GM12878 (cell line): ENCODE data around the gene TUBB3.

Experiments
- CREM ChIP-seq: IDR thresholded peaks from 2 replicates; pipeline ENCODE4 v1.6.1; 2014; ENCODE audit warnings: antibody characterized with exemption, low read depth
- EZH2 ChIP-seq: IDR thresholded peaks from 2 replicates; pipeline ENCODE4 v1.6.1; 2012; ENCODE audit warnings: low read depth, mild to moderate bottlenecking, control low read depth, inconsistent platforms, low read length, borderline replicate concordance; ENCODE audit not compliant: control insufficient read depth
- HDGF ChIP-seq: fragments of 450-650 bp; IDR thresholded peaks from 2 replicates; pipeline ENCODE4 v1.6.1; 2016; ENCODE audit warnings: antibody characterized with exemption
- MTA3 ChIP-seq: IDR thresholded peaks from 2 replicates; pipeline ENCODE4 v1.6.1; 2012; ENCODE audit warnings: low read length, inconsistent platforms, borderline replicate concordance
- MYC ChIP-seq: IDR thresholded peaks from 2 replicates; pipeline ENCODE4 v1.6.1; 2011; ENCODE audit warnings: mild to moderate bottlenecking, low read length, moderate library complexity, inconsistent platforms; ENCODE audit not compliant: insufficient read depth, insufficient replicate concordance, insufficient read length, severe bottlenecking
- RCOR1 ChIP-seq: conservative IDR thresholded peaks from 2 replicates; pipeline ENCODE4 v1.6.1; 2012; ENCODE audit warnings: low read depth, low read length, improper control_type of control experiment
- SUPT20H ChIP-seq: IDR thresholded peaks from 2 replicates; pipeline ENCODE4 v1.6.1; 2011; ENCODE audit warnings: low read depth, mild to moderate bottlenecking, low read length, moderate library complexity, borderline replicate concordance; ENCODE audit not compliant: control insufficient read depth
- TAF1 ChIP-seq: IDR thresholded peaks from 2 replicates; pipeline ENCODE4 v1.6.1; 2011; ENCODE audit warnings: mild to moderate bottlenecking, low read depth, low read length, borderline replicate concordance
- TF ChIP-seq, protein P1 (sequence below): fragments of 450-650 bp; IDR thresholded peaks from 2 replicates; pipeline ENCODE4 v1.6.1; 2017; ENCODE audit warnings: mild to moderate bottlenecking, moderate library complexity
- TF ChIP-seq, protein P2 (sequence below): IDR thresholded peaks from 2 replicates; pipeline ENCODE4 v1.6.1; 2012; ENCODE audit warnings: low read length, inconsistent platforms

DNA sequence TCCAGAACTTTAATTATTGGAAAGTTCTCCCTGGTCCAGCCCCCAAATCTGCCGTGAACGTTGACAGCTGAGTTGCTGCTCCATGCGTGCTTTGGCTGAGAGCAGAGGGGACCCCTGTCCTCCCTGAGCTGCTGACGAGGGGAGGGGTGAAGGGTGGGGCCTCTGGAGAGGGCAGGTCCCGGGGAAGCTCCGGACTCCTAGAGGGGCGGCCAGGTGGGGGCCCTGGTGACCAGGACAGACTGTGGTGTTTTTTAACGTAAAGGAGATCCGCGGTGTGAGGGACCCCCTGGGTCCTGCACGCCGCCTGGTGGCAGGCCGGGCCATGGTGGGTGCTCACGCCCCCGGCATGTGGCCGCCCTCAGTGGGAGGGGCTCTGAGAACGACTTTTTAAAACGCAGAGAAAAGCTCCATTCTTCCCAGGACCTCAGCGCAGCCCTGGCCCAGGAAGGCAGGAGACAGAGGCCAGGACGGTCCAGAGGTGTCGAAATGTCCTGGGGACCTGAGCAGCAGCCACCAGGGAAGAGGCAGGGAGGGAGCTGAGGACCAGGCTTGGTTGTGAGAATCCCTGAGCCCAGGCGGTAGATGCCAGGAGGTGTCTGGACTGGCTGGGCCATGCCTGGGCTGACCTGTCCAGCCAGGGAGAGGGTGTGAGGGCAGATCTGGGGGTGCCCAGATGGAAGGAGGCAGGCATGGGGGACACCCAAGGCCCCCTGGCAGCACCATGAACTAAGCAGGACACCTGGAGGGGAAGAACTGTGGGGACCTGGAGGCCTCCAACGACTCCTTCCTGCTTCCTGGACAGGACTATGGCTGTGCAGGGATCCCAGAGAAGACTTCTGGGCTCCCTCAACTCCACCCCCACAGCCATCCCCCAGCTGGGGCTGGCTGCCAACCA is 4.4 kb upstream of the TUBB3 start, which contains the start of gene MC1R:
- no peak for TF ChIP-seq MYC
- TF ChIP-seq CREM, result no peak
- TF ChIP-seq SUPT20H, result no peak
- TF ChIP-seq, protein P1, sequence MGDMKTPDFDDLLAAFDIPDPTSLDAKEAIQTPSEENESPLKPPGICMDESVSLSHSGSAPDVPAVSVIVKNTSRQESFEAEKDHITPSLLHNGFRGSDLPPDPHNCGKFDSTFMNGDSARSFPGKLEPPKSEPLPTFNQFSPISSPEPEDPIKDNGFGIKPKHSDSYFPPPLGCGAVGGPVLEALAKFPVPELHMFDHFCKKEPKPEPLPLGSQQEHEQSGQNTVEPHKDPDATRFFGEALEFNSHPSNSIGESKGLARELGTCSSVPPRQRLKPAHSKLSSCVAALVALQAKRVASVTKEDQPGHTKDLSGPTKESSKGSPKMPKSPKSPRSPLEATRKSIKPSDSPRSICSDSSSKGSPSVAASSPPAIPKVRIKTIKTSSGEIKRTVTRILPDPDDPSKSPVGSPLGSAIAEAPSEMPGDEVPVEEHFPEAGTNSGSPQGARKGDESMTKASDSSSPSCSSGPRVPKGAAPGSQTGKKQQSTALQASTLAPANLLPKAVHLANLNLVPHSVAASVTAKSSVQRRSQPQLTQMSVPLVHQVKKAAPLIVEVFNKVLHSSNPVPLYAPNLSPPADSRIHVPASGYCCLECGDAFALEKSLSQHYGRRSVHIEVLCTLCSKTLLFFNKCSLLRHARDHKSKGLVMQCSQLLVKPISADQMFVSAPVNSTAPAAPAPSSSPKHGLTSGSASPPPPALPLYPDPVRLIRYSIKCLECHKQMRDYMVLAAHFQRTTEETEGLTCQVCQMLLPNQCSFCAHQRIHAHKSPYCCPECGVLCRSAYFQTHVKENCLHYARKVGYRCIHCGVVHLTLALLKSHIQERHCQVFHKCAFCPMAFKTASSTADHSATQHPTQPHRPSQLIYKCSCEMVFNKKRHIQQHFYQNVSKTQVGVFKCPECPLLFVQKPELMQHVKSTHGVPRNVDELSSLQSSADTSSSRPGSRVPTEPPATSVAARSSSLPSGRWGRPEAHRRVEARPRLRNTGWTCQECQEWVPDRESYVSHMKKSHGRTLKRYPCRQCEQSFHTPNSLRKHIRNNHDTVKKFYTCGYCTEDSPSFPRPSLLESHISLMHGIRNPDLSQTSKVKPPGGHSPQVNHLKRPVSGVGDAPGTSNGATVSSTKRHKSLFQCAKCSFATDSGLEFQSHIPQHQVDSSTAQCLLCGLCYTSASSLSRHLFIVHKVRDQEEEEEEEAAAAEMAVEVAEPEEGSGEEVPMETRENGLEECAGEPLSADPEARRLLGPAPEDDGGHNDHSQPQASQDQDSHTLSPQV, result no peak
- no peak for TF ChIP-seq TAF1
- TF ChIP-seq HDGF, result no peak
- TF ChIP-seq, protein P2, sequence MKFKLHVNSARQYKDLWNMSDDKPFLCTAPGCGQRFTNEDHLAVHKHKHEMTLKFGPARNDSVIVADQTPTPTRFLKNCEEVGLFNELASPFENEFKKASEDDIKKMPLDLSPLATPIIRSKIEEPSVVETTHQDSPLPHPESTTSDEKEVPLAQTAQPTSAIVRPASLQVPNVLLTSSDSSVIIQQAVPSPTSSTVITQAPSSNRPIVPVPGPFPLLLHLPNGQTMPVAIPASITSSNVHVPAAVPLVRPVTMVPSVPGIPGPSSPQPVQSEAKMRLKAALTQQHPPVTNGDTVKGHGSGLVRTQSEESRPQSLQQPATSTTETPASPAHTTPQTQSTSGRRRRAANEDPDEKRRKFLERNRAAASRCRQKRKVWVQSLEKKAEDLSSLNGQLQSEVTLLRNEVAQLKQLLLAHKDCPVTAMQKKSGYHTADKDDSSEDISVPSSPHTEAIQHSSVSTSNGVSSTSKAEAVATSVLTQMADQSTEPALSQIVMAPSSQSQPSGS, result no peak
- no peak for TF ChIP-seq MTA3
- TF ChIP-seq EZH2, result no peak
- no peak for TF ChIP-seq RCOR1
